Measurements from ENCODE around the gene MOAP1.
"Not testable (repeated sequence)": the region's sequence is repeated elsewhere in the genome, so short reads cannot be mapped to it uniquely, and the experiment has no call there.

Gene MOAP1

GRCh38 chr14:93137864-93138263 lies 46.8 kb downstream of the MOAP1 start:
- TF ChIP-seq CTCF (IDR thresholded peaks at IDR 0.05; ENCODE audit: control insufficient read depth, insufficient read depth, low read depth, low read length, missing control alignments), result no peak
- DNase-seq (ENCODE audit: low read depth), result no peak
- H3K4me3 ChIP-seq (ENCODE audit: control insufficient read depth, low read depth, low read length), result no peak overlapping the region

GRCh38 chr14:93136508-93136907 lies 48.2 kb downstream of the MOAP1 start:
- not testable (repeated sequence) for DNase-seq (ENCODE audit: low read depth); H3K4me3 ChIP-seq (ENCODE audit: control insufficient read depth, low read depth, low read length)

GRCh38 chr14:93136009-93136408 lies 48.7 kb downstream of the MOAP1 start:
- no peak overlapping the region for H3K4me3 ChIP-seq (ENCODE audit: control insufficient read depth, low read depth, low read length)
- DNase-seq (ENCODE audit: low read depth), result no peak
- no peak for TF ChIP-seq CTCF (IDR thresholded peaks at IDR 0.05; ENCODE audit: control insufficient read depth, insufficient read depth, low read depth, low read length, missing control alignments)

GRCh38 chr14:93135399-93135798 lies 49.3 kb downstream of the MOAP1 start:
- DNase-seq (ENCODE audit: low read depth), result no peak
- H3K4me3 ChIP-seq (ENCODE audit: control insufficient read depth, low read depth, low read length), result no peak overlapping the region
- TF ChIP-seq CTCF (IDR thresholded peaks at IDR 0.05; ENCODE audit: control insufficient read depth, insufficient read depth, low read depth, low read length, missing control alignments), result no peak

GRCh38 chr14:93133464-93133863 lies 51.2 kb downstream of the MOAP1 start:
- no peak overlapping the region for H3K4me3 ChIP-seq (ENCODE audit: control insufficient read depth, low read depth, low read length)
- TF ChIP-seq CTCF (IDR thresholded peaks at IDR 0.05; ENCODE audit: control insufficient read depth, insufficient read depth, low read depth, low read length, missing control alignments), result no peak

GRCh38 chr14:93132472-93133065 lies 52.1 kb downstream of the MOAP1 start:
- peak; percentile 60 for TF ChIP-seq CTCF (IDR thresholded peaks at IDR 0.05; ENCODE audit: control insufficient read depth, insufficient read depth, low read depth, low read length, missing control alignments)
- H3K4me3 ChIP-seq (ENCODE audit: control insufficient read depth, low read depth, low read length), result no peak overlapping the region
- no peak for DNase-seq (ENCODE audit: low read depth)

More at GRCh38 chr14:93133464-93133863, 51.2 kb downstream of the MOAP1 start:
- DNase-seq (ENCODE audit: low read depth), result peak; percentile 62
